Retinal pigment epithelial cell (primary cell): ENCODE data around the gene CSPG4.
A peak's percentile ranks its signal among the peaks of the same experiment; 100 is the strongest.
"Not testable (repeated sequence)": the region's sequence is repeated elsewhere in the genome, so short reads cannot be mapped to it uniquely, and the experiment has no call there.

ENCODE experiments used
- DNase-seq: peaks from one replicate; pipeline ENCODE4 v3.0.0-alpha.2; 2010; ENCODE audit warnings: low read depth
- H3K4me3 ChIP-seq: 2 replicates; pipeline ENCODE4 v1.5.1; 2011; ENCODE audit warnings: mild to moderate bottlenecking, low read length, control low read depth, moderate library complexity
- CTCF ChIP-seq: conservative IDR thresholded peaks from 2 replicates; pipeline ENCODE4 v1.5.1; 2011; ENCODE audit warnings: low read depth, low read length, control low read depth, inconsistent platforms

The CSPG4 gene

GRCh38 chr15:75732809-75733451 is 20.3 kb upstream of the CSPG4 start:
- DNase-seq = no peak
- TF ChIP-seq CTCF = peak; percentile 83
- H3K4me3 ChIP-seq = no peak overlapping the region

- H3K4me3 ChIP-seq = no peak overlapping the region
- TF ChIP-seq CTCF = no peak
- no peak for DNase-seq
Measured at GRCh38 chr15:75732177-75732808, 19.6 kb upstream of the CSPG4 start.

- TF ChIP-seq CTCF = peak; percentile 10
- DNase-seq = no peak
- H3K4me3 ChIP-seq = no peak overlapping the region
Measured at GRCh38 chr15:75731248-75732151, 18.9 kb upstream of the CSPG4 start.

- not testable (repeated sequence) for DNase-seq, H3K4me3 ChIP-seq
Measured at GRCh38 chr15:75730376-75731247, 18.0 kb upstream of the CSPG4 start.

GRCh38 chr15:75729326-75730069 is 16.9 kb upstream of the CSPG4 start:
- no peak for DNase-seq
- TF ChIP-seq CTCF = no peak
- no peak overlapping the region for H3K4me3 ChIP-seq

GRCh38 chr15:75727851-75728715 is 15.4 kb upstream of the CSPG4 start:
- DNase-seq = no peak
- no peak overlapping the region for H3K4me3 ChIP-seq
- peak; percentile 67 for TF ChIP-seq CTCF
